ENCODE data around the gene CYP27B1. TPM values are rescaled to one million over a fixed set of nuclear protein-coding genes. Genes with fewer than 3 reads are reported as not detected.
A peak's percentile ranks its signal among the peaks of the same experiment; 100 is the strongest.

CYP27B1 gene
- total and polyA plus RNA-seq, 8 donors = 0.58 to 4.7 (median 1.5) TPM

DNA sequence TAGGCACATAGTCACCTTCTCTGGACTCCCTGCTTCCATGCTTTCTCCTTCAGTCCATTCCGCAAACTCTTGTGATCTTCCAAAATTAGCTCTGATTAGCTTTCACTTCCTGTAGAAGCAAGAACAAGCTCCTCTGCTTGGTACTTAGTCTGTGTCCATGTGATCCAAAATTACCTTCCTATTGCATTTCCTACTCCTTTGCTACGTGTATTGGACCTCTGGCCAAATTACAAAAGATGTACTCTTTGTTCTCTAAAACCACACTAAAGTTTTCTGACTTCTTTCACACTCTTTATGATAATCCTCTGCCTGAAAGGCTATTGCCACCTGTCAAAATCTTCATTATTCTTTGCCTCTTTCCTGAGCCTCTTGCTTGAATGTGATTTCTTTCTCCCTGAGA, 14.9 kb upstream of the CYP27B1 start:
- TF ChIP-seq, protein P1, sequence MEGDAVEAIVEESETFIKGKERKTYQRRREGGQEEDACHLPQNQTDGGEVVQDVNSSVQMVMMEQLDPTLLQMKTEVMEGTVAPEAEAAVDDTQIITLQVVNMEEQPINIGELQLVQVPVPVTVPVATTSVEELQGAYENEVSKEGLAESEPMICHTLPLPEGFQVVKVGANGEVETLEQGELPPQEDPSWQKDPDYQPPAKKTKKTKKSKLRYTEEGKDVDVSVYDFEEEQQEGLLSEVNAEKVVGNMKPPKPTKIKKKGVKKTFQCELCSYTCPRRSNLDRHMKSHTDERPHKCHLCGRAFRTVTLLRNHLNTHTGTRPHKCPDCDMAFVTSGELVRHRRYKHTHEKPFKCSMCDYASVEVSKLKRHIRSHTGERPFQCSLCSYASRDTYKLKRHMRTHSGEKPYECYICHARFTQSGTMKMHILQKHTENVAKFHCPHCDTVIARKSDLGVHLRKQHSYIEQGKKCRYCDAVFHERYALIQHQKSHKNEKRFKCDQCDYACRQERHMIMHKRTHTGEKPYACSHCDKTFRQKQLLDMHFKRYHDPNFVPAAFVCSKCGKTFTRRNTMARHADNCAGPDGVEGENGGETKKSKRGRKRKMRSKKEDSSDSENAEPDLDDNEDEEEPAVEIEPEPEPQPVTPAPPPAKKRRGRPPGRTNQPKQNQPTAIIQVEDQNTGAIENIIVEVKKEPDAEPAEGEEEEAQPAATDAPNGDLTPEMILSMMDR (IDR thresholded peaks at IDR 0.05) = no peak
- intact Hi-C loops (cut with DNase I) = no loop called here
- peak overlapping the region in 1 of 2 donors; percentile 74 for H3K27ac ChIP-seq

DNA sequence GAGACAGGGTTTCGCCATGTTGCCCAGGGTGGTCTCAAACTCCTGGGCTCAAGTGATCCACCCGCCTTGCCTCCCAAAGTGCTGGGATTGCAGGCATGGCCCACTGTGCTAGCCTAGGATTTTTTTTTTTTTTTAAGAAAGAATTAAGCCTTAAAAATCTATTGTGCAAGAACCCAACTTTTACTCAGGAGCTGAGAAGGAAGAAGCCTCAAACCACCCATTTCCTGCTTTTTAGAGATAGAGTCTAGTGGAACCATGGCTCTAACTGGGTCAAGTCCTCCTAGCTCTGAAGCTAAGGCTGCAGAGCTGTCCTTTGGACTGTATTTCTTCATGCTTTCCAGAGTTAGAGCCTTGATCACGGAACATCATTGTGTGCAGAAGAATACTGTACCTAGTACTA, 14.4 kb upstream of the CYP27B1 start:
- TF ChIP-seq, protein P1 (IDR thresholded peaks at IDR 0.05) = no peak
- DNase-seq = no peak
- ATAC-seq = no peak
- intact Hi-C loops (cut with DNase I) = no loop called here
- Histone ChIP-seq H3K27me3 (no peaks in the 10 kb centered on the region), H3K9me3 (no peaks in the 10 kb centered on the region), H3K4me1 (peaks cover 10 to 33% of the 10 kb centered on the region in 2 donors), H3K4me3 (no peak overlapping the region), H3K27ac (peak overlapping the region in 1 of 2 donors; percentile 74), H3K36me3 (peaks cover 2 to 19% of the 10 kb centered on the region in 2 donors)

More for the DNA sequence above, 14.9 kb upstream of the CYP27B1 start:
- no peak overlapping the region for H3K4me3 ChIP-seq
- no peak for ATAC-seq
- no peaks in the 10 kb centered on the region for H3K27me3 ChIP-seq
- no peaks in the 10 kb centered on the region for H3K9me3 ChIP-seq
- no peak for DNase-seq
- H3K4me1 ChIP-seq = peaks cover 10 to 33% of the 10 kb centered on the region in 2 donors
- H3K36me3 ChIP-seq = peaks cover 8 to 25% of the 10 kb centered on the region in 2 donors

DNA sequence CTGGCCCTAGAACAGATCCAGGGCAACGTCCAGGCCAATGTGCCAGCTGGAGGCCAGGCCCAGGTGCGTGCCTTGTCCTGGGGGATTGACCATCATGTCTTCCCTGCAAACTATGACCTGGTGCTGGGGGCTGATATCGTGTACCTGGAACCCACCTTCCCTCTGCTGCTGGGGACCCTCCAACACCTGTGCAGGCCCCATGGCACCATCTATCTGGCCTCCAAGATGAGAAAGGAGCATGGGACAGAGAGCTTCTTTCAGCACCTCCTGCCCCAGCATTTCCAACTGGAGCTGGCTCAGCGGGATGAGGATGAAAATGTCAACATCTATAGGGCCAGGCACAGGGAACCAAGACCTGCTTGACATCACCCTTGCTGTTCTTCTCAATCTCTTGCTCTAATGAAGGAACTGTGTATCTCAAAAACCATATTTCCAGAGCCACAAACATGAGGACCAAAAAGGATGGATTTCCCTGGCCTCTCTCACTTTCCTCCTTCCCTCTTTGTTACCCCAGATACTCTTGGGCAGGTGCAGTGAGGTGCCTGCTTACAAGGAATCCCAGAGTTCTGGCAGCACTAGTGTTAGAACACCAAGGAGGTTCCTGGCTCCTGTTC, 13.5 kb upstream of the CYP27B1 start:
- Histone ChIP-seq H3K36me3 (peaks cover 0 to 11% of the 10 kb centered on the region in 2 donors), H3K9me3 (no peaks in the 10 kb centered on the region), H3K4me3 (no peak overlapping the region), H3K27ac (peak overlapping the region in 1 of 2 donors; percentile 74), H3K4me1 (peaks cover 10 to 34% of the 10 kb centered on the region in 2 donors), H3K27me3 (no peaks in the 10 kb centered on the region)
- no peak for DNase-seq
- TF ChIP-seq, protein P1 (IDR thresholded peaks at IDR 0.05) = no peak
- no peak for ATAC-seq
- intact Hi-C loops (cut with DNase I) = no loop called here

DNA sequence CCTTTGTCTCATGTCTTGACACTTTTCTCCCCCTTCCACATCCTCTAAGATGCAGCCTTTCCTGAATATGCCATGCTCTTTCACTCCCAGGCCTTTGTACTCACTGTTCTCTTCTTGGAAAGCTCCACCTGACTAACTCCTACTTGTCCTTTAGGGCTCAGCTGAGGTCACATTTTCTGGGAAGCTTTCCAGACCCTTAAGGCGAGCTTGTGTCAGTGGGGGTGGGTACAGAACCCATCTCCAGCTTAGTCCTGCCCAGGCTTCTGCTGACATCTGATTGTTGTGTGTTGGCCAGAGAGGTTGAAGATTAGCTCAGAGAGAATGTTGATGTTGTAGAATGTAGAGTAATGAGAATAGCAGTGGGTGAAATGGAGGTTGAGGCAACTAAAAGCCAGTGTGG, 12.9 kb upstream of the CYP27B1 start:
- H3K4me1 ChIP-seq = peaks cover 10 to 41% of the 10 kb centered on the region in 2 donors
- intact Hi-C loops (cut with DNase I) = no loop called here
- ATAC-seq = no peak
- H3K9me3 ChIP-seq = no peaks in the 10 kb centered on the region
- H3K27me3 ChIP-seq = no peaks in the 10 kb centered on the region
- no peak overlapping the region for H3K27ac ChIP-seq
- H3K4me3 ChIP-seq = no peak overlapping the region
- DNase-seq = no peak
- H3K36me3 ChIP-seq = peaks cover 0 to 5% of the 10 kb centered on the region in 2 donors
- TF ChIP-seq, protein P1 (IDR thresholded peaks at IDR 0.05) = no peak

DNA sequence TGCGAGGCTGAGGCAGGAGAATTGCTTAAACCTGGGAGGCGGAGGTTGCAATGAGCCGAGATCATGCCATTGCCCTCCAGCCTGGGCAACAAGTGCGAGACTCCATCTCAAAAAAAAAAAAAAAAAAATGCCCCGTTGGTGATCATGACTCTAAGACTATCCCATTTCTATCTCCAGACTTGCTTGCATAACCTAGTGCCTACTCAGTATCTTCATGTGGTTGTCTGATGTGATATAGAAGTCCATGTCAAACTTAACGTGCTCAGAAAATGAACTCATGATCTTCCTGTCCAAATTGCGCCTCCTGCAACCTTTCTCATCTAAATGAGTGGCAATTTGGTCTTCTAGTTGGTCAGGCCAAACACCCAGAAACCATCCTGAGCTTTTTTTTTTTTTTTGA, 11.0 kb upstream of the CYP27B1 start:
- no peaks in the 10 kb centered on the region for H3K9me3 ChIP-seq
- no peak overlapping the region for H3K4me3 ChIP-seq
- TF ChIP-seq, protein P1 (IDR thresholded peaks at IDR 0.05) = no peak
- H3K36me3 ChIP-seq = peaks cover 0 to 5% of the 10 kb centered on the region in 2 donors
- DNase-seq (no peak), ATAC-seq (no peak)
- no peak overlapping the region for H3K27ac ChIP-seq
- H3K4me1 ChIP-seq = peaks cover 0 to 41% of the 10 kb centered on the region in 2 donors
- intact Hi-C loops (cut with DNase I) = no loop called here
- H3K27me3 ChIP-seq = no peaks in the 10 kb centered on the region
